Measurements from ENCODE around the gene GGTLC2.

The GGTLC2 gene

DNA sequence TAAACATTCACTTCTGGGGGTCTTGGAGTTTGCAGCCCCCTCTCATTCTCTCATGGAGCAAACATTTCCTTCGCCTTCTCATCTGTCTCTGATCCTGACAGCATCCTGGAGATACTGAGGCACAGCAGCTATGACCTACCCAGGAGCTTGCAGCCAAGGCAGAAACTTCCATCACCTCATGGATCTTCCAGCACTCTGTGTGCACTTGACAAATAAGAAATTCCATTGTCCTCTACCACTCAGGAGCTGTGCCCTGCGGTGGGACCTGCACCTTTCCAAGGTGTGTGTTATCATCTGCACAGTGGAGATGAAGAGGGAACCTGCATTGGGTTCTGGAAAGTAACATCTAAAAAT, 49.1 kb downstream of the GGTLC2 start:
- DNase-seq (ENCODE audit: low read depth) = no peak
- no peak overlapping the region for H3K4me3 ChIP-seq (ENCODE audit: control insufficient read depth, low read depth, low read length)
- TF ChIP-seq, protein P1, sequence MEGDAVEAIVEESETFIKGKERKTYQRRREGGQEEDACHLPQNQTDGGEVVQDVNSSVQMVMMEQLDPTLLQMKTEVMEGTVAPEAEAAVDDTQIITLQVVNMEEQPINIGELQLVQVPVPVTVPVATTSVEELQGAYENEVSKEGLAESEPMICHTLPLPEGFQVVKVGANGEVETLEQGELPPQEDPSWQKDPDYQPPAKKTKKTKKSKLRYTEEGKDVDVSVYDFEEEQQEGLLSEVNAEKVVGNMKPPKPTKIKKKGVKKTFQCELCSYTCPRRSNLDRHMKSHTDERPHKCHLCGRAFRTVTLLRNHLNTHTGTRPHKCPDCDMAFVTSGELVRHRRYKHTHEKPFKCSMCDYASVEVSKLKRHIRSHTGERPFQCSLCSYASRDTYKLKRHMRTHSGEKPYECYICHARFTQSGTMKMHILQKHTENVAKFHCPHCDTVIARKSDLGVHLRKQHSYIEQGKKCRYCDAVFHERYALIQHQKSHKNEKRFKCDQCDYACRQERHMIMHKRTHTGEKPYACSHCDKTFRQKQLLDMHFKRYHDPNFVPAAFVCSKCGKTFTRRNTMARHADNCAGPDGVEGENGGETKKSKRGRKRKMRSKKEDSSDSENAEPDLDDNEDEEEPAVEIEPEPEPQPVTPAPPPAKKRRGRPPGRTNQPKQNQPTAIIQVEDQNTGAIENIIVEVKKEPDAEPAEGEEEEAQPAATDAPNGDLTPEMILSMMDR (conservative IDR thresholded peaks at IDR 0.05; ENCODE audit: control insufficient read depth, insufficient read depth, low read depth, low read length) = no peak

DNA sequence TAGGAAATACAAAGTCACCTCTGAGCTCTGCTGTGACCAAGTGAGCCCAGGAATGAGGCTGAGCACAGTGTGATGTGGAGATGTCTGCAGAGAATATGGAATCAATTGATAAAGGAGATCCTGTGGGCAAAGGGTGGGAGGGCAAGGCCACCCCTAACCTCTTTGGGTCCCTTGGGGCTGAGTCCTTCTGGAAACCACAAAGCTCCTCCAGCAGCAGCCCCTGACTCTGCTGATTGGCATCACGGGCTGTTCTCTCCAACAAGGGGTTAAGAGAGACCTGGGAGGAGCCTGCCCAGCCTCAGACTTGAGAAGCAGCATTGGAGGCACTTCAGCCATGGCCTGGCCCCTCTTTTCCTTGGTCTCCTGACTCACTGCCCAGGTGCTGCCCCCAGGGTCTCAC, 49.7 kb downstream of the GGTLC2 start:
- H3K4me3 ChIP-seq (ENCODE audit: control insufficient read depth, low read depth, low read length) = no peak overlapping the region
- TF ChIP-seq, protein P1 (conservative IDR thresholded peaks at IDR 0.05; ENCODE audit: control insufficient read depth, insufficient read depth, low read depth, low read length) = no peak

DNA sequence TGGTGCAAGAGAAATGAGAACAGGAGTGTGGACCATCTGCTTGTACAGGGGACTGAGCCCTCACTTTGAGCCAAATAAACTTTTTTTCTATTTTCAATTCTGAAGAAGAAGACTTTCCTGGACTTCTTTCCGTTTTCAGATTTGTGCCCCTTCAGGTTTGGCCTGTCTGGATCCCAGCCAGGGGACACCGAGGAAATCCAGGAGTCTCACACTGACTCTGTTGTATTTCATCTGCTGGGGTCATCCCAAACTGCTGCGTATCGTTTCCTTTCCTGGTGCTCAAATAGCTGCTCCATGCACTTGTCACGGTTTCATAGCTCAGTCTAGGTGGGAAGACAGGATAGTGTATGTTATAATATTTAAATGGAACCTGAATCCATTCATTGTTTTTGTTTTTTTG, 51.7 kb downstream of the GGTLC2 start:
- DNase-seq (ENCODE audit: low read depth) = no peak
- TF ChIP-seq, protein P1 (conservative IDR thresholded peaks at IDR 0.05; ENCODE audit: control insufficient read depth, insufficient read depth, low read depth, low read length) = no peak
- no peak overlapping the region for H3K4me3 ChIP-seq (ENCODE audit: control insufficient read depth, low read depth, low read length)

More for the DNA sequence above, 49.7 kb downstream of the GGTLC2 start:
- DNase-seq (ENCODE audit: low read depth) = peak; percentile 20
